ENCODE results near the gene TMEM63B. TPM values are rescaled to one million over a fixed set of nuclear protein-coding genes. Genes with fewer than 3 reads are reported as not detected.

Gene TMEM63B
- polyA plus RNA-seq, 2 of the 4 experiments (the other 2 are of a cell fraction): 21.6 to 24.0 TPM

DNA sequence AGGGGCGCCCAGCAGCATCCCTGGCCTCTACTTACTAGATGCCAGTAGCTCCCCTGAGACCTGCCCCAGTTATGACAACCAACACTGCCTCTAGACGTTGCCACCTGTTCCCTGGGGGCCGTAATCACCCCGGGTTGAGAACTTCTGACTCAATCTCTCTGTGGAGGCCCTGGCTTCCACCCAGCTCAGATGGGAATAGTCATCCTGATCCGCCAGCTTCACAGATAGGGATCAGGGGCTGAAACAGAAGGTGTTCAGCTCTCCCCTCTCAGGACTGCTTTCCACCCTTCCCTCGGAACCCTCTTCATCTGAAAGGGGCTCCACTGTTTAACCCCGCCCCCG lies 34.6 kb downstream of the TMEM63B start:
- H3K4me3 ChIP-seq: no peak overlapping the region
- ChIA-PET CTCF (interaction anchor here (0.9 to 5.1 kb wide), 6 partner anchors 9 to 76 kb away, joined by 3 to 31 read pairs (median 4); no protein-coding TSS in a partner anchor), POLR2A (no interaction called here)
- no peak for DNase-seq (ENCODE audit: low read depth in 1 of 2, low spot score in 1 of 2)
- ATAC-seq: peak in 1 of 2 experiments; percentile 19; a peak in 2 of 6 replicates
- H3K4me1 ChIP-seq: no peaks in the 10 kb centered on the region
- no peak overlapping the region for H3K27ac ChIP-seq
- FAIRE-seq: no peak
- H3K4me2 ChIP-seq: no peak overlapping the region
- no peaks in the 10 kb centered on the region for H3K9me3 ChIP-seq
- no peak for TF ChIP-seq NR3C1 (IDR thresholded peaks at IDR 0.05)
- no peak for TF ChIP-seq PHF8 (IDR thresholded peaks at IDR 0.05; ENCODE audit: borderline replicate concordance, low read depth)
- no peak for TF ChIP-seq HDAC2 (IDR thresholded peaks at IDR 0.05)
- TF ChIP-seq, protein P1, sequence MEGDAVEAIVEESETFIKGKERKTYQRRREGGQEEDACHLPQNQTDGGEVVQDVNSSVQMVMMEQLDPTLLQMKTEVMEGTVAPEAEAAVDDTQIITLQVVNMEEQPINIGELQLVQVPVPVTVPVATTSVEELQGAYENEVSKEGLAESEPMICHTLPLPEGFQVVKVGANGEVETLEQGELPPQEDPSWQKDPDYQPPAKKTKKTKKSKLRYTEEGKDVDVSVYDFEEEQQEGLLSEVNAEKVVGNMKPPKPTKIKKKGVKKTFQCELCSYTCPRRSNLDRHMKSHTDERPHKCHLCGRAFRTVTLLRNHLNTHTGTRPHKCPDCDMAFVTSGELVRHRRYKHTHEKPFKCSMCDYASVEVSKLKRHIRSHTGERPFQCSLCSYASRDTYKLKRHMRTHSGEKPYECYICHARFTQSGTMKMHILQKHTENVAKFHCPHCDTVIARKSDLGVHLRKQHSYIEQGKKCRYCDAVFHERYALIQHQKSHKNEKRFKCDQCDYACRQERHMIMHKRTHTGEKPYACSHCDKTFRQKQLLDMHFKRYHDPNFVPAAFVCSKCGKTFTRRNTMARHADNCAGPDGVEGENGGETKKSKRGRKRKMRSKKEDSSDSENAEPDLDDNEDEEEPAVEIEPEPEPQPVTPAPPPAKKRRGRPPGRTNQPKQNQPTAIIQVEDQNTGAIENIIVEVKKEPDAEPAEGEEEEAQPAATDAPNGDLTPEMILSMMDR (IDR thresholded peaks at IDR 0.05): no peak
- TF ChIP-seq, protein P2, sequence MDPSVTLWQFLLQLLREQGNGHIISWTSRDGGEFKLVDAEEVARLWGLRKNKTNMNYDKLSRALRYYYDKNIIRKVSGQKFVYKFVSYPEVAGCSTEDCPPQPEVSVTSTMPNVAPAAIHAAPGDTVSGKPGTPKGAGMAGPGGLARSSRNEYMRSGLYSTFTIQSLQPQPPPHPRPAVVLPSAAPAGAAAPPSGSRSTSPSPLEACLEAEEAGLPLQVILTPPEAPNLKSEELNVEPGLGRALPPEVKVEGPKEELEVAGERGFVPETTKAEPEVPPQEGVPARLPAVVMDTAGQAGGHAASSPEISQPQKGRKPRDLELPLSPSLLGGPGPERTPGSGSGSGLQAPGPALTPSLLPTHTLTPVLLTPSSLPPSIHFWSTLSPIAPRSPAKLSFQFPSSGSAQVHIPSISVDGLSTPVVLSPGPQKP (IDR thresholded peaks at IDR 0.05; ENCODE audit: low read depth, low read length): no peak
- TF ChIP-seq, protein P3, sequence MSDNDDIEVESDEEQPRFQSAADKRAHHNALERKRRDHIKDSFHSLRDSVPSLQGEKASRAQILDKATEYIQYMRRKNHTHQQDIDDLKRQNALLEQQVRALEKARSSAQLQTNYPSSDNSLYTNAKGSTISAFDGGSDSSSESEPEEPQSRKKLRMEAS (IDR thresholded peaks at IDR 0.05): no peak
- TF ChIP-seq ZC3H11A (IDR thresholded peaks at IDR 0.05): no peak
- no peak for TF ChIP-seq NFE2L2 (conservative IDR thresholded peaks at IDR 0.05; ENCODE audit: low read length)
- no peak for TF ChIP-seq CBX2 (IDR thresholded peaks at IDR 0.05; ENCODE audit: borderline replicate concordance, low read depth)
- no peak for TF ChIP-seq MAFK (IDR thresholded peaks at IDR 0.05; ENCODE audit: partially characterized antibody)
- no peak for TF ChIP-seq MYC (IDR thresholded peaks at IDR 0.05; ENCODE audit: borderline replicate concordance, low read length)
- 50% methylated on average over 5 of the region's 8 CpGs for WGBS (ENCODE audit: missing lambda C conversion rate)

DNA sequence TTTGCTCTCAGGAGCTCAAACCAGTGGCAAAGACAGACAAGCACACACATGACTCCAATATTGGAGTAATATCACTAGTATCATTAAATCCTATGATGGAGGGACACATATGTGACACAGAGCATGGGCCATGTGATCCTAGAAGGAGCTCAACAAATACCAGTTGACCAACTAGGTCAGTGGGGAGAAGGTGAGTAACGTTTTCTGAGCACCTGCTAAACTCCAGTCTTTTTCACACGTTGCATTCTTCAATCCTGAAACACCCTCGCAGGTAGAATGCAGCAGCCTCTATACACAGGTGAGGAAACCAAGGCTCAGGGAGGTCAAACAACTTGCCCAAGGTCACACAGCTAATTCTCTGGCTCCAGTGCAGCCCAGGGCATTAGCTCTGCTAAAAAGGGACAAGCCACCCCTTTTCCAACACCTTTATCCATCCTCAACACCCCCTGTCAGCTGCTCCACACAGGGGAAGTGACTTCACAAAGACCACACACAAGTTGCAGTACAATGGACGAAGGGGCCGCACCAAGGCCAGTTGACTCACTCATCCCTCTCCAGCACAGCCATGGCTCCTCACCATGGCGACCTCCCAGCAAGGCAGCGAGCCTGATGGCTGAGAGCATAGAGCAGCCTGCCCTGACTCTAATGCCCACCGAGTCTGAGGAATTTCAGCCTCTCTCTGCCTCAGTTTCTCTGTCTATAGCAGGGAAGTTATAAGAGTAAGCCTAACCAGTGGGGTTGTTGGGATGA lies 35.7 kb downstream of the TMEM63B start:
- DNase-seq (ENCODE audit: low read depth in 1 of 2, low spot score in 1 of 2) (no peak), ATAC-seq (no peak), FAIRE-seq (no peak)
- Histone ChIP-seq H3K27ac (no peak overlapping the region), H3K4me1 (no peaks in the 10 kb centered on the region), H3K9me3 (no peaks in the 10 kb centered on the region), H3K4me3 (no peak overlapping the region), H3K4me2 (no peak overlapping the region)
- 31% methylated on average over 8 of the region's 8 CpGs for WGBS (ENCODE audit: missing lambda C conversion rate)
- POLR2A ChIA-PET: no interaction called here
- TF ChIP-seq FOXS1 (CRISPR knock-in tag; IDR thresholded peaks at IDR 0.05) (no peak), HOXB13 (CRISPR knock-in tag; IDR thresholded peaks at IDR 0.05; ENCODE audit: low read depth) (no peak), JUNB (IDR thresholded peaks at IDR 0.05) (no peak), ESRRA (IDR thresholded peaks at IDR 0.05; ENCODE audit: borderline replicate concordance, low read length) (no peak), GATA3 (IDR thresholded peaks at IDR 0.05; ENCODE audit: borderline replicate concordance) (no peak)
- TF ChIP-seq, protein P3 (IDR thresholded peaks at IDR 0.05): no peak
- TF ChIP-seq, protein P4, sequence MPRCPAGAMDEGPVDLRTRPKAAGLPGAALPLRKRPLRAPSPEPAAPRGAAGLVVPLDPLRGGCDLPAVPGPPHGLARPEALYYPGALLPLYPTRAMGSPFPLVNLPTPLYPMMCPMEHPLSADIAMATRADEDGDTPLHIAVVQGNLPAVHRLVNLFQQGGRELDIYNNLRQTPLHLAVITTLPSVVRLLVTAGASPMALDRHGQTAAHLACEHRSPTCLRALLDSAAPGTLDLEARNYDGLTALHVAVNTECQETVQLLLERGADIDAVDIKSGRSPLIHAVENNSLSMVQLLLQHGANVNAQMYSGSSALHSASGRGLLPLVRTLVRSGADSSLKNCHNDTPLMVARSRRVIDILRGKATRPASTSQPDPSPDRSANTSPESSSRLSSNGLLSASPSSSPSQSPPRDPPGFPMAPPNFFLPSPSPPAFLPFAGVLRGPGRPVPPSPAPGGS (IDR thresholded peaks at IDR 0.05): no peak
- CTCF ChIA-PET: interaction anchor here (0.6 to 5.1 kb wide), 5 partner anchors 9 to 75 kb away, joined by 3 to 31 read pairs (median 3); no protein-coding TSS in a partner anchor

DNA sequence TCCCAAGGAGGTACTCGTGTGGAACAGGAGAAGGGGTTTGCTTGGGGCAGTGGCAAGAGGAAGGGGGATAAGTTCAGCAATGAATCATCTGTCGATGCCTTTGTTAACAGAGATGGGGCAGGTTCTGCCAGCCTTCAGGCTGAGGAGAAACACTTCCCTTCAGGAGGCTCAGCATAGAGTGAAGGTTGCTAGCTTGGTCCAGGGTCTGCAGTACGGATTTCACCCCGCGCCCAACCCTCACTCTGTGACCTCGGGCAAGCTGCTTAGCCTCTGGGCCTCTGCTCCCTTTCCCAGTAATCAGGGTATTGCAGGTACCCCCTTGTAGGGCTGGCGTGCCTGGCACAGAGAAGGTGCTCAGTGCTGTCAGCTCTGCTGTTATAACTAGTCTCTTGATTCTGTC lies 38.8 kb downstream of the TMEM63B start:
- no peak overlapping the region for H3K4me2 ChIP-seq
- DNase-seq (ENCODE audit: low read depth in 1 of 2, low spot score in 1 of 2) (no peak), FAIRE-seq (no peak), ATAC-seq (peak in 1 of 2 experiments; percentile 40; a peak in 3 of 6 replicates)
- no peak overlapping the region for H3K4me3 ChIP-seq
- WGBS (ENCODE audit: missing lambda C conversion rate): 24% methylated on average over 7 of the region's 7 CpGs
- no peaks in the 10 kb centered on the region for H3K9me3 ChIP-seq
- H3K27ac ChIP-seq: no peak overlapping the region
- CTCF ChIA-PET: no interaction called here
- POLR2A ChIA-PET: no interaction called here
- H3K4me1 ChIP-seq: no peaks in the 10 kb centered on the region
- no peak for TF ChIP-seq BHLHE40 (IDR thresholded peaks at IDR 0.05; ENCODE audit: low read depth, low read length)
- no peak for TF ChIP-seq NR3C1 (IDR thresholded peaks at IDR 0.05)
- TF ChIP-seq, protein P5, sequence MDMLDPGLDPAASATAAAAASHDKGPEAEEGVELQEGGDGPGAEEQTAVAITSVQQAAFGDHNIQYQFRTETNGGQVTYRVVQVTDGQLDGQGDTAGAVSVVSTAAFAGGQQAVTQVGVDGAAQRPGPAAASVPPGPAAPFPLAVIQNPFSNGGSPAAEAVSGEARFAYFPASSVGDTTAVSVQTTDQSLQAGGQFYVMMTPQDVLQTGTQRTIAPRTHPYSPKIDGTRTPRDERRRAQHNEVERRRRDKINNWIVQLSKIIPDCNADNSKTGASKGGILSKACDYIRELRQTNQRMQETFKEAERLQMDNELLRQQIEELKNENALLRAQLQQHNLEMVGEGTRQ (IDR thresholded peaks at IDR 0.05): no peak
- no peak for TF ChIP-seq RNF2 (IDR thresholded peaks at IDR 0.05; ENCODE audit: borderline replicate concordance, low read depth)
- TF ChIP-seq EP300 (IDR thresholded peaks at IDR 0.05): no peak
- no peak for TF ChIP-seq MAFK (IDR thresholded peaks at IDR 0.05; ENCODE audit: partially characterized antibody)
- TF ChIP-seq POLR2A (IDR thresholded peaks at IDR 0.05; ENCODE audit: low read length): no peak
- TF ChIP-seq GATA3 (IDR thresholded peaks at IDR 0.05; ENCODE audit: borderline replicate concordance): no peak
- no peak for TF ChIP-seq FOXS1 (CRISPR knock-in tag; IDR thresholded peaks at IDR 0.05)
- TF ChIP-seq RARB (CRISPR knock-in tag; IDR thresholded peaks at IDR 0.05): no peak
- TF ChIP-seq ESRRA (IDR thresholded peaks at IDR 0.05; ENCODE audit: borderline replicate concordance, low read length): no peak
- TF ChIP-seq PHF8 (IDR thresholded peaks at IDR 0.05; ENCODE audit: borderline replicate concordance, low read depth): no peak
- TF ChIP-seq, protein P3 (IDR thresholded peaks at IDR 0.05): no peak
- TF ChIP-seq NPAS2 (CRISPR knock-in tag; IDR thresholded peaks at IDR 0.05; ENCODE audit: borderline replicate concordance): no peak
- no peak for TF ChIP-seq FOSB (CRISPR knock-in tag; IDR thresholded peaks at IDR 0.05)
- TF ChIP-seq CBX2 (IDR thresholded peaks at IDR 0.05; ENCODE audit: borderline replicate concordance, low read depth): no peak
- TF ChIP-seq HDAC2 (IDR thresholded peaks at IDR 0.05): no peak
- TF ChIP-seq, protein P6, sequence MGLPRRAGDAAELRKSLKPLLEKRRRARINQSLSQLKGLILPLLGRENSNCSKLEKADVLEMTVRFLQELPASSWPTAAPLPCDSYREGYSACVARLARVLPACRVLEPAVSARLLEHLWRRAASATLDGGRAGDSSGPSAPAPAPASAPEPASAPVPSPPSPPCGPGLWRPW (IDR thresholded peaks at IDR 0.05): no peak
- no peak for TF ChIP-seq RAD21 (conservative IDR thresholded peaks at IDR 0.05 in 1 of 2, IDR thresholded peaks at IDR 0.05 in 1 of 2)
